PC-9 (cell line): ENCODE data around the gene CCDC85C.

Experiments
- EZH2 ChIP-seq: fragments of 200-600 bp; sonication (generic); IDR thresholded peaks from 2 replicates; pipeline ENCODE4 v1.8.0; 2017; ENCODE audit warnings: antibody characterized with exemption, low read depth
- TF ChIP-seq, protein P1 (sequence below): fragments of 200-600 bp; sonication (generic); conservative IDR thresholded peaks from 2 replicates; pipeline ENCODE4 v1.6.1; 2017; ENCODE audit warnings: mixed run types, antibody characterized with exemption, mild to moderate bottlenecking, moderate library complexity

DNA sequence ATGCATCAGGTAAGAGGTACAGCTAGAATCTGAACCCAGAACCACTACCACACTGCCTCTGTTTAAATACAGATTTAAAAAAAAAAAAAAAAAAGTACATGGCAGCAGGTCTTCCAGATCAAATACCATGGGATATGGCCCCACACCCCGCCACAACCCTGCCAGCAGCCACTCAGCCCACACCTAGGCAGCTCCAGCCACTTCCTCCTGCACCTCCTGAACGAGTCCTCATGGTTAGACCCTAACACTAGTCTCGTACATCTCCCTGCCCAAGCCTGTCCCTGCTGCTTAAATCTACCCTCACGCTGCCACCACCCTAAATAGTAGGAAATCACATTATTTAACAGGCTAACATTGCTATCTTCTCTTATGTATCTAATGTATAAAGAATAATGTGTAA, 135.9 kb downstream of the CCDC85C start:
- TF ChIP-seq, protein P1, sequence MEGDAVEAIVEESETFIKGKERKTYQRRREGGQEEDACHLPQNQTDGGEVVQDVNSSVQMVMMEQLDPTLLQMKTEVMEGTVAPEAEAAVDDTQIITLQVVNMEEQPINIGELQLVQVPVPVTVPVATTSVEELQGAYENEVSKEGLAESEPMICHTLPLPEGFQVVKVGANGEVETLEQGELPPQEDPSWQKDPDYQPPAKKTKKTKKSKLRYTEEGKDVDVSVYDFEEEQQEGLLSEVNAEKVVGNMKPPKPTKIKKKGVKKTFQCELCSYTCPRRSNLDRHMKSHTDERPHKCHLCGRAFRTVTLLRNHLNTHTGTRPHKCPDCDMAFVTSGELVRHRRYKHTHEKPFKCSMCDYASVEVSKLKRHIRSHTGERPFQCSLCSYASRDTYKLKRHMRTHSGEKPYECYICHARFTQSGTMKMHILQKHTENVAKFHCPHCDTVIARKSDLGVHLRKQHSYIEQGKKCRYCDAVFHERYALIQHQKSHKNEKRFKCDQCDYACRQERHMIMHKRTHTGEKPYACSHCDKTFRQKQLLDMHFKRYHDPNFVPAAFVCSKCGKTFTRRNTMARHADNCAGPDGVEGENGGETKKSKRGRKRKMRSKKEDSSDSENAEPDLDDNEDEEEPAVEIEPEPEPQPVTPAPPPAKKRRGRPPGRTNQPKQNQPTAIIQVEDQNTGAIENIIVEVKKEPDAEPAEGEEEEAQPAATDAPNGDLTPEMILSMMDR, result no peak
- TF ChIP-seq EZH2, result no peak
